Left ventricle myocardium inferior (tissue), 1 donor: ENCODE results near the gene PRKCQ. TPM values are rescaled to one million over a fixed set of nuclear protein-coding genes. Genes with fewer than 3 reads are reported as not detected.

ENCODE experiments used
- DNase-seq: peaks from one replicate; pipeline ENCODE4 v3.0.0-alpha.2; 2020
- H3K27ac ChIP-seq: fragments of 200-600 bp; replicated peaks from 2 replicates; pipeline ENCODE4 v1.8.0; 2021
- H3K27me3 ChIP-seq: fragments of 200-600 bp; 2 replicates; pipeline ENCODE4 v1.8.0; 2021; ENCODE audit warnings: low read depth
- H3K36me3 ChIP-seq: fragments of 200-600 bp; 2 replicates; pipeline ENCODE4 v1.8.0; 2021
- H3K4me1 ChIP-seq: fragments of 200-600 bp; 2 replicates; pipeline ENCODE4 v1.8.0; 2021
- H3K4me3 ChIP-seq: fragments of 200-600 bp; 2 replicates; pipeline ENCODE4 v1.8.0; 2021; ENCODE audit warnings: mild to moderate bottlenecking, moderate library complexity
- H3K9me3 ChIP-seq: fragments of 200-600 bp; replicated peaks from 2 replicates; pipeline ENCODE4 v1.8.0; 2021
- CTCF ChIP-seq: fragments of 200-600 bp; IDR thresholded peaks from 2 replicates; pipeline ENCODE4 v1.8.0; 2021; ENCODE audit warnings: antibody characterized with exemption, mild to moderate bottlenecking, borderline replicate concordance
- intact Hi-C: fragments of 100-400 bp; cut with micrococcal nuclease; formaldehyde crosslinking; loops from one replicate; pipeline ENCODE4 v1.11.0; 2022
- total RNA-seq: library from RNA; stranded (reverse); fragmentation: NEBNext Ultra II Directional; extraction: Animal tissue kit (Norgen Biotek cat#: 25700); gene quantifications from one replicate; pipeline ENCODE4 v1.2.1, GENCODE V29; 2021
- donor health status: DM: no; HTN: yes; CAD: no; lungs with severe emphysema.

PRKCQ gene
- total RNA-seq, 1 donor from 2014 or later, result 0.16 TPM

GRCh38 chr10:6618340-6618739, 38.3 kb upstream of the PRKCQ start:
- intact Hi-C loops, result no loop called here
- no peak for TF ChIP-seq CTCF
- H3K27ac ChIP-seq, result no peak overlapping the region
- H3K9me3 ChIP-seq, result peaks cover 4% of the 10 kb centered on the region
- peaks cover 29% of the 10 kb centered on the region for H3K27me3 ChIP-seq
- H3K4me1 ChIP-seq, result no peaks in the 10 kb centered on the region
- no peak overlapping the region for H3K4me3 ChIP-seq
- no peak for DNase-seq
- no peaks in the 10 kb centered on the region for H3K36me3 ChIP-seq

- H3K4me1 ChIP-seq, result no peaks in the 10 kb centered on the region
- TF ChIP-seq CTCF, result no peak
- no peak overlapping the region for H3K27ac ChIP-seq
- intact Hi-C loops, result no loop called here
- no peak for DNase-seq
- H3K36me3 ChIP-seq, result no peaks in the 10 kb centered on the region
- peaks cover 10% of the 10 kb centered on the region for H3K9me3 ChIP-seq
- no peak overlapping the region for H3K4me3 ChIP-seq
- peaks cover 36% of the 10 kb centered on the region for H3K27me3 ChIP-seq
Observed at GRCh38 chr10:6617309-6618076, 37.4 kb upstream of the PRKCQ start.

GRCh38 chr10:6615971-6616370, 35.9 kb upstream of the PRKCQ start:
- DNase-seq, result no peak
- H3K27ac ChIP-seq, result no peak overlapping the region
- peaks cover 38% of the 10 kb centered on the region for H3K27me3 ChIP-seq
- peaks cover 10% of the 10 kb centered on the region for H3K9me3 ChIP-seq
- no peaks in the 10 kb centered on the region for H3K4me1 ChIP-seq
- intact Hi-C loops, result no loop called here
- no peaks in the 10 kb centered on the region for H3K36me3 ChIP-seq
- no peak overlapping the region for H3K4me3 ChIP-seq
- no peak for TF ChIP-seq CTCF

GRCh38 chr10:6612371-6612770, 32.3 kb upstream of the PRKCQ start:
- H3K4me1 ChIP-seq, result no peaks in the 10 kb centered on the region
- no peak for DNase-seq
- peaks cover 40% of the 10 kb centered on the region for H3K27me3 ChIP-seq
- intact Hi-C loops, result no loop called here
- no peaks in the 10 kb centered on the region for H3K36me3 ChIP-seq
- TF ChIP-seq CTCF, result no peak
- H3K9me3 ChIP-seq, result peaks cover 14% of the 10 kb centered on the region
- H3K4me3 ChIP-seq, result no peak overlapping the region
- no peak overlapping the region for H3K27ac ChIP-seq

GRCh38 chr10:6610647-6611046, 30.6 kb upstream of the PRKCQ start:
- no peak for DNase-seq
- peaks cover 45% of the 10 kb centered on the region for H3K27me3 ChIP-seq
- H3K36me3 ChIP-seq, result no peaks in the 10 kb centered on the region
- no peak overlapping the region for H3K27ac ChIP-seq
- H3K4me3 ChIP-seq, result no peak overlapping the region
- H3K4me1 ChIP-seq, result no peaks in the 10 kb centered on the region
- TF ChIP-seq CTCF, result no peak
- intact Hi-C loops, result no loop called here
- peaks cover 14% of the 10 kb centered on the region for H3K9me3 ChIP-seq
